ENCODE measurements around the gene RET. TPM values are rescaled to one million over a fixed set of nuclear protein-coding genes. Genes with fewer than 3 reads are reported as not detected.

Gene RET
- total RNA-seq, 1 experiment from 2014 or later, result 68.0 TPM

DNA sequence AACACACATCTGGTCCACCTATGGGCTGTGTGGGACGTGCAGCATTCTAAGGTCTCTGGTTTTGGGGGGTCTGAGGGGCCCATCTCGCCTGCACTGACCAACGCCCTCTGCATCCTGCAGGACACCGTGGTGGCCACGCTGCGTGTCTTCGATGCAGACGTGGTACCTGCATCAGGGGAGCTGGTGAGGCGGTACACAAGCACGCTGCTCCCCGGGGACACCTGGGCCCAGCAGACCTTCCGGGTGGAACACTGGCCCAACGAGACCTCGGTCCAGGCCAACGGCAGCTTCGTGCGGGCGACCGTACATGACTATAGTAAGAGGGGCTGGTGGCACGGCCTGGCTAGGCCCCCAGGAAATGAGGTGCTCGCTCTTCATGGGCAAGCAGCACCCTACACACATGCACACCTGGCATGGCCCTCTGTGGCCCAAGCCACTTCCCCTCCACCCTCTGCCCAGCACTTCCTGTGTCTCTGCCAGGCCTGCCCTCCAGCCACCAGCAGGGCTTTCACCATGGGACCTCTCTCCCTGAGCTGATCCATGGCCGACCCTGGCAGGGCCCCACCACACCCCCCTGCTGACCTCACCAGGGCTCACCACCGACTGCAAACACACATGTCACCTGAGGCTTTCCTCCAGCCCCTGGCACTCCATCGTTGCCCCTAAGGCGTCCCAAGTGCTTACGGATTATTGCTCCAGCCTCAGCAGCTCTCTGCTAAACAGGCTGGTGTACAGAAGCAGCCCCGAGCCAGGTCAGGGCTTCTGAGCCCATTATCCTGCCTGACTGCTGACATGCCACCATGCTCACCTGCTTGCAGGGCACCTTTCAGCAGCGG, 29.6 kb downstream of the RET start:
- ChIA-PET CTCF (no interaction called here), POLR2A (ENCODE audit: low non-redundant PET) (no interaction called here)
- intact Hi-C loops (cut with micrococcal nuclease; ENCODE audit: unreplicated experiment), result no loop called here
- Histone ChIP-seq H3K4me1 (ENCODE audit: insufficient read depth, low read length, poor library complexity, severe bottlenecking) (peaks cover 4% of the 10 kb centered on the region), H3K36me3 (ENCODE audit: insufficient read depth, low read length, poor library complexity, severe bottlenecking) (no peaks in the 10 kb centered on the region), H3K27ac (ENCODE audit: low read depth, low read length, poor library complexity, severe bottlenecking) (no peak overlapping the region), H3K27me3 (replicated peaks; ENCODE audit: insufficient read depth, low read depth, low read length, poor library complexity) (no peaks in the 10 kb centered on the region), H3K4me3 (ENCODE audit: low read depth, low read length, poor library complexity, severe bottlenecking) (no peak overlapping the region), H3K9me3 (ENCODE audit: low read depth, low read length, poor library complexity, severe bottlenecking) (no peaks in the 10 kb centered on the region)
- TF ChIP-seq EZH2 (IDR thresholded peaks at IDR 0.05; ENCODE audit: borderline replicate concordance, low read depth, low read length, poor library complexity, severe bottlenecking), result no peak
- TF ChIP-seq, protein P1, sequence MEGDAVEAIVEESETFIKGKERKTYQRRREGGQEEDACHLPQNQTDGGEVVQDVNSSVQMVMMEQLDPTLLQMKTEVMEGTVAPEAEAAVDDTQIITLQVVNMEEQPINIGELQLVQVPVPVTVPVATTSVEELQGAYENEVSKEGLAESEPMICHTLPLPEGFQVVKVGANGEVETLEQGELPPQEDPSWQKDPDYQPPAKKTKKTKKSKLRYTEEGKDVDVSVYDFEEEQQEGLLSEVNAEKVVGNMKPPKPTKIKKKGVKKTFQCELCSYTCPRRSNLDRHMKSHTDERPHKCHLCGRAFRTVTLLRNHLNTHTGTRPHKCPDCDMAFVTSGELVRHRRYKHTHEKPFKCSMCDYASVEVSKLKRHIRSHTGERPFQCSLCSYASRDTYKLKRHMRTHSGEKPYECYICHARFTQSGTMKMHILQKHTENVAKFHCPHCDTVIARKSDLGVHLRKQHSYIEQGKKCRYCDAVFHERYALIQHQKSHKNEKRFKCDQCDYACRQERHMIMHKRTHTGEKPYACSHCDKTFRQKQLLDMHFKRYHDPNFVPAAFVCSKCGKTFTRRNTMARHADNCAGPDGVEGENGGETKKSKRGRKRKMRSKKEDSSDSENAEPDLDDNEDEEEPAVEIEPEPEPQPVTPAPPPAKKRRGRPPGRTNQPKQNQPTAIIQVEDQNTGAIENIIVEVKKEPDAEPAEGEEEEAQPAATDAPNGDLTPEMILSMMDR (conservative IDR thresholded peaks at IDR 0.05; ENCODE audit: low read depth, low read length), result no peak
- no TSS peak for BruUV-seq (replicated peaks)
- DNase-seq (ENCODE audit: low spot score), result no peak

DNA sequence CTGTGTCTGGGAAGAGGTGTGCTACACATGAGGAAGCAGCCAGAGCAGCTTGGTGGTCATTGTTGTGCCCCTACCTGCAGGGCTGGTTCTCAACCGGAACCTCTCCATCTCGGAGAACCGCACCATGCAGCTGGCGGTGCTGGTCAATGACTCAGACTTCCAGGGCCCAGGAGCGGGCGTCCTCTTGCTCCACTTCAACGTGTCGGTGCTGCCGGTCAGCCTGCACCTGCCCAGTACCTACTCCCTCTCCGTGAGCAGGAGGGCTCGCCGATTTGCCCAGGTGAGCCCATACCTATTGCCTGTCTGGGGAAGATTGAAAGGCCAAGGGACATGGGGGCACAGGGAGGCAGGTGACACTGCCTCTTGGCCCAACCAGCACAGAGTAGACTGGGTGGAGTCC, 32.1 kb downstream of the RET start:
- Histone ChIP-seq H3K36me3 (ENCODE audit: insufficient read depth, low read length, poor library complexity, severe bottlenecking) (no peaks in the 10 kb centered on the region), H3K4me1 (ENCODE audit: insufficient read depth, low read length, poor library complexity, severe bottlenecking) (peaks cover 4% of the 10 kb centered on the region), H3K27me3 (replicated peaks; ENCODE audit: insufficient read depth, low read depth, low read length, poor library complexity) (no peaks in the 10 kb centered on the region), H3K4me3 (ENCODE audit: low read depth, low read length, poor library complexity, severe bottlenecking) (no peak overlapping the region), H3K27ac (ENCODE audit: low read depth, low read length, poor library complexity, severe bottlenecking) (no peak overlapping the region), H3K9me3 (ENCODE audit: low read depth, low read length, poor library complexity, severe bottlenecking) (no peaks in the 10 kb centered on the region)
- POLR2A ChIA-PET (ENCODE audit: low non-redundant PET), result no interaction called here
- no TSS peak for BruUV-seq (replicated peaks)
- DNase-seq (ENCODE audit: low spot score), result no peak
- no peak for TF ChIP-seq EZH2 (IDR thresholded peaks at IDR 0.05; ENCODE audit: borderline replicate concordance, low read depth, low read length, poor library complexity, severe bottlenecking)
- TF ChIP-seq, protein P1 (conservative IDR thresholded peaks at IDR 0.05; ENCODE audit: low read depth, low read length), result no peak
- intact Hi-C loops (cut with micrococcal nuclease; ENCODE audit: unreplicated experiment), result no loop called here
- CTCF ChIA-PET, result no interaction called here

DNA sequence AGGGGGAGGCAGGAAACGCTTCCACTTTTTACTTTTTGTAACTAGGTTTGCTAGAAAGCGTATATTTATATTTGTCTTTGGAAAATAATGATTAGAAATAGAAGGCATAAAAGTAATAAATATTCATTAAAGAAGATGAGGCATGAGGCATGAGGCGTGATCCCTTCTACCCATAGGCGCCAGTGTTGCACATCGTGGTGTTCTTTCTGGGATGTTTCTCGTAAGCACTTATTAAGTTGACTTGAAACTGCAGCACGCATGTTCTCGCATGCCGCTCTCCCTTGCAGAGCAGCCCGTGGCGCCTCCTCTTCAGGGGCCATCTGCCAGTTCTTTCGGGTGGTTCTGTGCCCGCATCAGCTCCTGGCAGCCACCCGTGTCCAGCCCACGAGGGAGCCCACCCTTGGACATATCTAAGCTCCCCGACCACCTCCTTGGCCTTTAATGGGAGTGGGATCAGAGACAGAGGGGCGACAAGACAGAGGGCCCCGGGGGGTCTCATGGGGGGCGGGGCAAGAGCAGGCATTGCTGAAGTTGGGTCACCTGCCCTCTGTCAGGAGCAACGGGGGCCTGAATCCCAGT, 32.9 kb downstream of the RET start:
- Histone ChIP-seq H3K27me3 (replicated peaks; ENCODE audit: insufficient read depth, low read depth, low read length, poor library complexity) (no peaks in the 10 kb centered on the region), H3K36me3 (ENCODE audit: insufficient read depth, low read length, poor library complexity, severe bottlenecking) (no peaks in the 10 kb centered on the region), H3K4me1 (ENCODE audit: insufficient read depth, low read length, poor library complexity, severe bottlenecking) (peaks cover 4% of the 10 kb centered on the region), H3K27ac (ENCODE audit: low read depth, low read length, poor library complexity, severe bottlenecking) (no peak overlapping the region), H3K4me3 (ENCODE audit: low read depth, low read length, poor library complexity, severe bottlenecking) (no peak overlapping the region), H3K9me3 (ENCODE audit: low read depth, low read length, poor library complexity, severe bottlenecking) (no peaks in the 10 kb centered on the region)
- ChIA-PET CTCF (no interaction called here), POLR2A (ENCODE audit: low non-redundant PET) (no interaction called here)
- TF ChIP-seq EZH2 (IDR thresholded peaks at IDR 0.05; ENCODE audit: borderline replicate concordance, low read depth, low read length, poor library complexity, severe bottlenecking), result no peak
- TF ChIP-seq, protein P1 (conservative IDR thresholded peaks at IDR 0.05; ENCODE audit: low read depth, low read length), result no peak
- BruUV-seq (replicated peaks), result no TSS peak
- intact Hi-C loops (cut with micrococcal nuclease; ENCODE audit: unreplicated experiment), result no loop called here
- no peak for DNase-seq (ENCODE audit: low spot score)
